Spleen (tissue), 7 donors: ENCODE data around the gene COA3.

Experiments used
- CTCF ChIP-seq, 11 experiments: fragments of 200-600 bp in 7 of 11; fragments of 450-650 bp in 4 of 11; sonication (generic) in 4 of 11; IDR thresholded peaks in 8 of 11; conservative IDR thresholded peaks in 3 of 11; 1 replicate in 7 of 11; 2 replicates in 4 of 11; pipeline versions ENCODE4 v1.4.0 to v1.8.0; 2016 to 2021; ENCODE audit warnings: antibody characterized with exemption in 11 of 11, inconsistent platforms in 4 of 11, mild to moderate bottlenecking in 1 of 11
- POLR2AphosphoS5 ChIP-seq, 3 donors: sonication (generic); formaldehyde crosslinking; IDR thresholded peaks; one replicate each; pipeline ENCODE4 v1.5.1; 2017; ENCODE audit warnings: antibody characterized with exemption in 3 of 3
- donor health status: DM: no; HTN: no; CAD: no; lungs with moderate emphysema.
- donor health status: DM: no; HTN: no; CAD: no.
- donor health status: DM: no; HTN: no; CAD: no.

- TF ChIP-seq POLR2AphosphoS5 (IDR thresholded peaks at IDR 0.05): no peak
- no peak for TF ChIP-seq CTCF (IDR thresholded peaks at IDR 0.05 in 8 of 11, conservative IDR thresholded peaks at IDR 0.05 in 3 of 11)
Observed at GRCh38 chr17:42761638-42762037, 36.9 kb downstream of the COA3 start.
